ENCODE measurements around the gene SCAPER.
A peak's percentile ranks its signal among the peaks of the same experiment; 100 is the strongest.

Gene SCAPER

GRCh38 chr15:76954744-76955143, 49.6 kb upstream of the SCAPER start (continued):
- TF ChIP-seq ZNF292 (tag by site-specific recombination; IDR thresholded peaks at IDR 0.05; ENCODE audit: borderline replicate concordance, low read depth) (no peak), ZFP41 (tag by site-specific recombination; IDR thresholded peaks at IDR 0.05; ENCODE audit: borderline replicate concordance) (no peak), KLF17 (tag by site-specific recombination; IDR thresholded peaks at IDR 0.05) (0 out of 2 replicates have a peak, but pooled peaks have one; percentile 28), KLF1 (tag by site-specific recombination; IDR thresholded peaks at IDR 0.05) (no peak), ZNF214 (tag by site-specific recombination; IDR thresholded peaks at IDR 0.05; ENCODE audit: borderline replicate concordance) (no peak), WT1 (tag by site-specific recombination; IDR thresholded peaks at IDR 0.05) (peak; percentile 94), ZNF664 (tag by site-specific recombination; IDR thresholded peaks at IDR 0.05) (no peak; the same call in 1 of the 2 replicates), ZNF610 (tag by site-specific recombination; IDR thresholded peaks at IDR 0.05; ENCODE audit: borderline replicate concordance) (no peak), ZNF76 (tag by site-specific recombination; IDR thresholded peaks at IDR 0.05; ENCODE audit: borderline replicate concordance, low read depth) (peak; percentile 44; the same call in 1 of the 2 replicates), ZNF623 (tag by site-specific recombination; IDR thresholded peaks at IDR 0.05) (no peak), ZNF521 (tag by site-specific recombination; IDR thresholded peaks at IDR 0.05) (no peak), ZNF112 (tag by site-specific recombination; IDR thresholded peaks at IDR 0.05) (no peak), ZNF692 (tag by site-specific recombination; IDR thresholded peaks at IDR 0.05) (0 out of 2 replicates have a peak, but pooled peaks have one; percentile 18), TCF7L2 (IDR thresholded peaks at IDR 0.05; ENCODE audit: borderline replicate concordance, low read depth, low read length) (no peak), ZNF37A (tag by site-specific recombination; IDR thresholded peaks at IDR 0.05) (no peak), ZNF660 (tag by site-specific recombination; IDR thresholded peaks at IDR 0.05) (peak; percentile 68), ZNF394 (tag by site-specific recombination; IDR thresholded peaks at IDR 0.05; ENCODE audit: borderline replicate concordance) (no peak), ZNF248 (tag by site-specific recombination; IDR thresholded peaks at IDR 0.05) (no peak), ZNF2 (tag by site-specific recombination; IDR thresholded peaks at IDR 0.05) (0 out of 2 replicates have a peak, but pooled peaks have one; percentile 47), ZNF510 (tag by site-specific recombination; IDR thresholded peaks at IDR 0.05; ENCODE audit: insufficient replicate concordance) (no peak), ZBTB10 (tag by site-specific recombination; IDR thresholded peaks at IDR 0.05) (no peak), BCL6B (tag by site-specific recombination; IDR thresholded peaks at IDR 0.05) (no peak), ZNF202 (tag by site-specific recombination; IDR thresholded peaks at IDR 0.05; ENCODE audit: borderline replicate concordance) (no peak), ZNF600 (tag by site-specific recombination; IDR thresholded peaks at IDR 0.05) (peak; percentile 77), HIC1 (tag by site-specific recombination; IDR thresholded peaks at IDR 0.05) (peak; percentile 44; the same call in 1 of the 2 replicates), ZFHX2 (tag by site-specific recombination; conservative IDR thresholded peaks at IDR 0.05) (no peak), ZNF391 (tag by site-specific recombination; IDR thresholded peaks at IDR 0.05; ENCODE audit: borderline replicate concordance, low read depth) (no peak), ZNF768 (tag by site-specific recombination; IDR thresholded peaks at IDR 0.05) (no peak), RBAK (tag by site-specific recombination; IDR thresholded peaks at IDR 0.05) (no peak), ZNF529 (tag by site-specific recombination; IDR thresholded peaks at IDR 0.05; ENCODE audit: insufficient replicate concordance) (no peak), ZNF555 (tag by site-specific recombination; conservative IDR thresholded peaks at IDR 0.05) (no peak), ZXDB (tag by site-specific recombination; IDR thresholded peaks at IDR 0.05) (no peak), ZNF157 (tag by site-specific recombination; IDR thresholded peaks at IDR 0.05) (no peak)

All from HEK293 (cell line).